Glutamatergic neuron (in vitro differentiated cells): ENCODE measurements around the gene GRID1. TPM values are rescaled to one million over a fixed set of nuclear protein-coding genes. Genes with fewer than 3 reads are reported as not detected.

ENCODE experiments used
- DNase-seq: peaks from one replicate; pipeline ENCODE4 v3.0.0; 2022
- H3K27ac Mint-ChIP-seq: one replicate; pipeline ENCODE4 v1.8.0; 2020; ENCODE audit warnings: mild to moderate bottlenecking, mixed read lengths, inconsistent platforms; ENCODE audit not compliant: unreplicated experiment
- H3K27me3 Mint-ChIP-seq: one replicate; pipeline ENCODE4 v1.8.0; 2020; ENCODE audit warnings: mild to moderate bottlenecking, moderate library complexity, mixed read lengths, inconsistent platforms; ENCODE audit not compliant: unreplicated experiment
- H3K36me3 Mint-ChIP-seq: one replicate; pipeline ENCODE4 v1.8.0; 2020; ENCODE audit warnings: mild to moderate bottlenecking, mixed read lengths, inconsistent platforms; ENCODE audit not compliant: unreplicated experiment
- H3K4me1 Mint-ChIP-seq: one replicate; pipeline ENCODE4 v1.8.0; 2020; ENCODE audit warnings: mild to moderate bottlenecking, low read depth, mixed read lengths, inconsistent platforms; ENCODE audit not compliant: unreplicated experiment
- H3K4me3 Mint-ChIP-seq: one replicate; pipeline ENCODE4 v1.8.0; 2020; ENCODE audit warnings: mild to moderate bottlenecking, mixed read lengths, inconsistent platforms; ENCODE audit not compliant: unreplicated experiment
- H3K9me3 Mint-ChIP-seq: one replicate; pipeline ENCODE4 v1.8.0; 2020; ENCODE audit warnings: mild to moderate bottlenecking, moderate library complexity, mixed read lengths, inconsistent platforms; ENCODE audit not compliant: unreplicated experiment
- total RNA-seq: library from RNA; stranded (reverse); fragmentation: NEBNext Ultra II Directional; extraction: Animal tissue kit (Norgen Biotek cat#: 25700); gene quantifications from one replicate; pipeline ENCODE4 v1.2.1, GENCODE V29; 2021; ENCODE audit not compliant: unreplicated experiment
- TF ChIP-seq, protein P1 (sequence below): fragments of 200-600 bp; sonication (generic); IDR thresholded peaks from one replicate; pipeline ENCODE4 v1.5.0; 2021; ENCODE audit not compliant: partially characterized antibody, unreplicated experiment

GRID1 gene
- total RNA-seq, 1 donor from 2014 or later: 8.0 TPM

DNA sequence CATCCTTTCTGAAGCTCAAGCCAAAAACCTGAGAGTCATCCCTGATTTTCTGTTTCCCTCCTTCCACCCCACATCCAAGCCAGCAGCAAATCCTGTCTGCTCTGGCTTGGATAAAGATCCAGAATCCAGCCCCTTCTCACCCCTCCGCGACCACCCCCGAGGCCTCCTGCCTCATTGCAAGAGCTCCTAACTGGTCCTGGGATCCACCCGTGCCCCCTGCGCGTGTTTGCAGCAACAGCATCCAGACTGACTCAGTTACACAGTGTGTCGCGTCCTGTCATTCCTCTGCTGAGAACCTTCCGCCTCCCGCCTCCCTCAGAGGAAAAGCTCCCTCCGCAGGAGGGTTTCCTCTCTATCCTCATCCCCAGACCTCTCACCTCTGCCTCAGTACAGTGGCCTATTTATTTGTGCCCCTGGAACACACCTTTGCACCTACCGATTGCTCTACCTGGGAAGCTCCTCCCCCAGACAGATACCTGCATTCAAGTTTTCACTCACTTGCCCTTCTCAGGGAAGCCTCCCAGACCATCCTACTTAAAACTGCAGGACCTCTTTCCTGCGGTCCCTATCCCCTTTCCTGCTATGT is 21.6 kb upstream of the GRID1 start:
- TF ChIP-seq, protein P1, sequence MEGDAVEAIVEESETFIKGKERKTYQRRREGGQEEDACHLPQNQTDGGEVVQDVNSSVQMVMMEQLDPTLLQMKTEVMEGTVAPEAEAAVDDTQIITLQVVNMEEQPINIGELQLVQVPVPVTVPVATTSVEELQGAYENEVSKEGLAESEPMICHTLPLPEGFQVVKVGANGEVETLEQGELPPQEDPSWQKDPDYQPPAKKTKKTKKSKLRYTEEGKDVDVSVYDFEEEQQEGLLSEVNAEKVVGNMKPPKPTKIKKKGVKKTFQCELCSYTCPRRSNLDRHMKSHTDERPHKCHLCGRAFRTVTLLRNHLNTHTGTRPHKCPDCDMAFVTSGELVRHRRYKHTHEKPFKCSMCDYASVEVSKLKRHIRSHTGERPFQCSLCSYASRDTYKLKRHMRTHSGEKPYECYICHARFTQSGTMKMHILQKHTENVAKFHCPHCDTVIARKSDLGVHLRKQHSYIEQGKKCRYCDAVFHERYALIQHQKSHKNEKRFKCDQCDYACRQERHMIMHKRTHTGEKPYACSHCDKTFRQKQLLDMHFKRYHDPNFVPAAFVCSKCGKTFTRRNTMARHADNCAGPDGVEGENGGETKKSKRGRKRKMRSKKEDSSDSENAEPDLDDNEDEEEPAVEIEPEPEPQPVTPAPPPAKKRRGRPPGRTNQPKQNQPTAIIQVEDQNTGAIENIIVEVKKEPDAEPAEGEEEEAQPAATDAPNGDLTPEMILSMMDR: no peak
- Mint-ChIP-seq H3K36me3 (peaks cover 4% of the 10 kb centered on the region), H3K9me3 (peaks cover 14% of the 10 kb centered on the region), H3K4me3 (no peak overlapping the region), H3K27me3 (peaks cover 11% of the 10 kb centered on the region), H3K4me1 (peaks cover 3% of the 10 kb centered on the region), H3K27ac (no peak overlapping the region)
- no peak for DNase-seq

DNA sequence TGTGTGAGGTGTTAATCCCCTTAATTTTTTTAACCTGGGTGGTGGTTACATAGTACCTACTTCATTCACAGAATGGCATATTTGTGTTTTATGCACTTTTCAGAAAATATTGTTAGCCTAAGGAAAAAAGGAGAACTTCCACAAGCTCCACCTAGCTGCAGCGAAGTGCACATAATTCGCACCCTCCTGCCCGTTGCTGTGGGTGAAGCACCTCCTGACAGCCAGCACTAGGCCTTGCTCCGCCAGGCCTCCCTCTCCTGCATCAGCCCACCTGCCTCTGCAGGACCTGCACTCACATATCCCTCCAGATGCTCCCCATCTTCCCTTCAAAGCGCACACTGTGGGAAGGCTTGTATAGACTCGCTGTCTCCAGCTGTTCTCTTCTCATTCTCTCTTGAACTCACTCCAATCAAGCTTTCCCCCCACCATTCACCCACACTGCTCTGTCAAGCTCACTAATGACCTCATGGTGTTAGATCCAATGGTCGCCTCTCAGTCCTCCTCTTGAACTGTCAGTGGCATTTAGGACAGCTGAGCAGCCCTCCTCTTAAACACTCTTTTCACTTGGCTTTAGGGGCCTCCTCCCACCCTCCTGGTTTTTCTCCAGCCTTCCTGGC is 20.7 kb upstream of the GRID1 start:
- TF ChIP-seq, protein P1: no peak
- Mint-ChIP-seq H3K27ac (no peak overlapping the region), H3K4me1 (peaks cover 3% of the 10 kb centered on the region), H3K4me3 (no peak overlapping the region), H3K36me3 (peaks cover 4% of the 10 kb centered on the region), H3K9me3 (peaks cover 14% of the 10 kb centered on the region), H3K27me3 (peaks cover 11% of the 10 kb centered on the region)
- no peak for DNase-seq

DNA sequence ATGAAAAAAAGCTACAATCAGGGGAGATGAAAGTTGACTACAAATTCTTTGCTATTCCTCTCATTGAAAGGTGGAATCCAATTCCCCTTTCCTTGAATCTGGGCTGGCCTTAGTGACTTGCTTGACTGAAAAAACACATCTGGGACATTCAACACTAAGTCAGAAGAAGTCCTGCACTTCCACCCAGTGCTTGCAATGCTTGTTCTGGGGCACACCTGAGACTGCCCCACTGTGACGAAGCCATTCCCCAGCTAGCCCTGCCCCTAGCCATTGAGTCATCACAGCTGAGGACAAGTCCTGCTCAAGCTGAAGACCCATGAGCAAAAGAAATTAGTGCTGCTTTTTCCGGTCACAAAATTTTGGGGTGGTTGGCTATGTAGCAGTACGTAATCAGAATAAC is 19.2 kb upstream of the GRID1 start:
- TF ChIP-seq, protein P1: no peak
- H3K36me3 Mint-ChIP-seq: peaks cover 4% of the 10 kb centered on the region
- H3K27ac Mint-ChIP-seq: no peak overlapping the region
- DNase-seq: no peak
- peaks cover 11% of the 10 kb centered on the region for H3K27me3 Mint-ChIP-seq
- H3K4me1 Mint-ChIP-seq: peaks cover 1% of the 10 kb centered on the region
- H3K9me3 Mint-ChIP-seq: peaks cover 9% of the 10 kb centered on the region
- H3K4me3 Mint-ChIP-seq: no peak overlapping the region

DNA sequence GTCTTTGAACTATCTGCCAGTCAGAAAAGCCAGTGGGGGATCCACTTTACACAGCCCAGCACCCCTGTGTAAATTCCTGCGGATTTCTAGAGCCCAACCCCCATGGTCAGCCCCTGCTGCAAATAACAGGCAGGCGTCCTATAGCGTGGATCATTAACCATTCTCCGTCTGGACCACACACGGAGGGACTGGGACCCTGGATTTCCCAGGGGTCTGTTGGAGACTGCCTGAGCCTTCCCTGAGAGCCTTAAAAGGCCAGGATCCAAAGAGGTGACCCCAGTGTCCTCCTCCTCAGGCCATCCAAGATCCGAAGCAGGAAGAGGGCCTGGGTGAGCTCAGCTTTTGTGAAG is 11.2 kb upstream of the GRID1 start:
- Mint-ChIP-seq H3K27me3 (peaks cover 4% of the 10 kb centered on the region), H3K9me3 (peaks cover 4% of the 10 kb centered on the region), H3K4me3 (no peak overlapping the region), H3K4me1 (no peaks in the 10 kb centered on the region), H3K27ac (no peak overlapping the region), H3K36me3 (no peaks in the 10 kb centered on the region)
- peak; percentile 1 for DNase-seq
- TF ChIP-seq, protein P1: no peak
